Gastroesophageal sphincter (tissue), 3 donors: ENCODE measurements around the gene CBARP.

ENCODE experiments used
- POLR2A ChIP-seq, 2 donors: fragments of 450-650 bp; IDR thresholded peaks; one replicate each; pipeline ENCODE4 v1.6.1; 2017; ENCODE audit warnings: antibody characterized with exemption in 2 of 2, mild to moderate bottlenecking in 2 of 2, moderate library complexity in 1 of 2
- TF ChIP-seq, protein P1 (sequence below), 4 experiments: fragments of 200-600 bp in 2 of 4; fragments of 450-650 bp in 2 of 4; sonication (generic) in 1 of 4; IDR thresholded peaks; one replicate each; pipeline ENCODE4 v1.5.1; 2017 to 2019; ENCODE audit warnings: antibody characterized with exemption in 4 of 4, mild to moderate bottlenecking in 2 of 4, moderate library complexity in 2 of 4

DNA sequence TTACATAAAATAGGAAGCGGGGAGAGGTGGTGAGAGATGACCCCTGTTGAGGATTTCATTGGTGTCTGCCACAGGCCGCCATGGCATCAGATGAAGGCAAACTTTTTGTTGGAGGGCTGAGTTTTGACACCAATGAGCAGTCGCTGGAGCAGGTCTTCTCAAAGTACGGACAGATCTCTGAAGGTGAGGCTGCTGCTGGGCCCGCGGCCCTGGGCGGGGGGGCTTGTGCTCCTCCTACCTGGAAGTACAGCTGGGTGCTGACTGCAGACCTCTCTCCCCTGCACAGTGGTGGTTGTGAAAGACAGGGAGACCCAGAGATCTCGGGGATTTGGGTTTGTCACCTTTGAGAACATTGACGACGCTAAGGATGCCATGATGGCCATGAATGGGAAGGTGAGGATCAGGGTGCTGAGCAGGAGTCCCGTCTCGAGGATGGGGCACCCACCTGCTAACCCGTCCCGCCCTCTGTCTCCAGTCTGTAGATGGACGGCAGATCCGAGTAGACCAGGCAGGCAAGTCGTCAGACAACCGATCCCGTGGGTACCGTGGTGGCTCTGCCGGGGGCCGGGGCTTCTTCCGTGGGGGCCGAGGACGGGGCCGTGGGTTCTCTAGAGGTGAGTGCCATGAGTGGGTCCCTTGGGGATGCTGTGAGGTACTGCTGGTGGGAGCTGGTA lies 33.2 kb upstream of the CBARP start:
- TF ChIP-seq, protein P1, sequence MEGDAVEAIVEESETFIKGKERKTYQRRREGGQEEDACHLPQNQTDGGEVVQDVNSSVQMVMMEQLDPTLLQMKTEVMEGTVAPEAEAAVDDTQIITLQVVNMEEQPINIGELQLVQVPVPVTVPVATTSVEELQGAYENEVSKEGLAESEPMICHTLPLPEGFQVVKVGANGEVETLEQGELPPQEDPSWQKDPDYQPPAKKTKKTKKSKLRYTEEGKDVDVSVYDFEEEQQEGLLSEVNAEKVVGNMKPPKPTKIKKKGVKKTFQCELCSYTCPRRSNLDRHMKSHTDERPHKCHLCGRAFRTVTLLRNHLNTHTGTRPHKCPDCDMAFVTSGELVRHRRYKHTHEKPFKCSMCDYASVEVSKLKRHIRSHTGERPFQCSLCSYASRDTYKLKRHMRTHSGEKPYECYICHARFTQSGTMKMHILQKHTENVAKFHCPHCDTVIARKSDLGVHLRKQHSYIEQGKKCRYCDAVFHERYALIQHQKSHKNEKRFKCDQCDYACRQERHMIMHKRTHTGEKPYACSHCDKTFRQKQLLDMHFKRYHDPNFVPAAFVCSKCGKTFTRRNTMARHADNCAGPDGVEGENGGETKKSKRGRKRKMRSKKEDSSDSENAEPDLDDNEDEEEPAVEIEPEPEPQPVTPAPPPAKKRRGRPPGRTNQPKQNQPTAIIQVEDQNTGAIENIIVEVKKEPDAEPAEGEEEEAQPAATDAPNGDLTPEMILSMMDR (IDR thresholded peaks at IDR 0.05): no peak
- TF ChIP-seq POLR2A (IDR thresholded peaks at IDR 0.05): no peak
